ENCODE results near the gene ABCA5.

The ABCA5 gene

DNA sequence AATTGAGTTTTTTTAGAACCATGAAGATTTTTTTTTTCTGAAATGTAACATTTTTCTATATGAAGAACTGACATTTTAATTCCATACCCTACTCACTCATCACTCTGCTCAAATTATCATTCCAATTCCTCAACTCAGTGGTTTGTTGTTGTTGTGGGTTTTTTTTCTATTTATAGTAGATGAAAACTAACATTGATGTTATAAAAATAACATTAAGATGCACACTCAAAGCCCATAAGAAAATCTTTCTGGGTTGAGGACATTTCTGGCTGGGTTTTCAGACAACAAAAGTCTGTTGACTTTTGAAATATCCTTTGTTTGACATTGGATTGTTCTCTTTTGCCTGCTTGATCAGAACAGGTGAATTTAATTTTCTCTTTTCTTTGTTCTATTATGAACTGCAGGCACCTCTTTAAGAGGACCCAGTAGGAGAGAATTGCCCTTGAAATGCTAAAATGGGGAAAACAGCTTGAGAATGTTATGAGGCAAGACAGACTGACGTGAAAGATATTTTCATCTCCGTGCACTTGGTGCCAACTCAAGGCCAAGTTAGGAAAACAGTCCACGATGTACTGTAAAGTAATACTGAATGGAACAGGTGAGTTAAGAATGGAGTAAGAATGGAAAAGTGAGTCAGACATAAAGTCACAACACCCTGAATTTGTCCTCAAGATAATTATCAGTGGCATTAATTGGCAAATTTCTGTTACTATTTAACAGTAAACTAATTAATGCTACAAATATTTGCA, 16.1 kb upstream of the ABCA5 start:
- no peak overlapping the region for H3K4me3 ChIP-seq (ENCODE audit: low read depth, low read length)
- no peak for TF ChIP-seq CTCF (IDR thresholded peaks at IDR 0.05; ENCODE audit: borderline replicate concordance, insufficient read depth, low read depth, low read length)

DNA sequence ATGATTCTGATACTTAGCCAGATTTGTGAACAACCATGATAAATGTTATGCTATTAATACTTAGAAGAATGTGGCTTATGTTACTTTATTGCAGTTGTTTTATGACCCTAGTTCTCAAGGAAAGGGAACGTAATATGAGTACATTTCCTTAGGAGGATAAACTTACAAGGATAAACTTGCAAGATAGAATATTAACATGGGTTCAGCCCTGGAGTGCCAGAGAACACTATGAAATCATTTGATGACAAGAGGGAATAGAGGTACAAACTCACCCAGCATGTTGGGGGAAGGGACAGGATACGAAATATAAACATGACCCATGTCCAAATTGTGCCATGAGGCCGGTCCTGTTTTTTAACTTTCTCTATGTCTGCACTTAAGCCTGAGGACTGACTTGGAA, 13.0 kb upstream of the ABCA5 start:
- H3K4me3 ChIP-seq (ENCODE audit: low read depth, low read length), result no peak overlapping the region
- TF ChIP-seq CTCF (IDR thresholded peaks at IDR 0.05; ENCODE audit: borderline replicate concordance, insufficient read depth, low read depth, low read length), result no peak

DNA sequence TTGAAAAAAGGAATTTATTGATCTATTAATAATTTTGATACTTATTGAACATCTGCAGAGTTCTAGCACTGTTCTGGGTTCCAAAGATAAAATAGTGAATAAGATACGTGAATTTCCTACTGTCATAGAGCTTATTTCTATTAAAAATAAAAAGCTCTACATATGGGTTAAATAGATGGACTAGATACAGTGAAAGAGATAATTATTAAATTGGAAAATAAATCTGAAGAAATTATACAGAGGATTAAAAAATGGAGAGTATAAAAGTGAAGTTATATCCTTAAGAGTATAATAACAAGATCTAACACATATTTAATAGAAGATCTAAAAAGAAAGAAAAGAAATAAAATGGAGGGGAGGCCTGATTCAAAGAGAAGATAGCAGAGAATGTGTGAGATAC, 10.1 kb upstream of the ABCA5 start:
- H3K4me3 ChIP-seq (ENCODE audit: low read depth, low read length), result no peak overlapping the region
- no peak for TF ChIP-seq CTCF (IDR thresholded peaks at IDR 0.05; ENCODE audit: borderline replicate concordance, insufficient read depth, low read depth, low read length)

DNA sequence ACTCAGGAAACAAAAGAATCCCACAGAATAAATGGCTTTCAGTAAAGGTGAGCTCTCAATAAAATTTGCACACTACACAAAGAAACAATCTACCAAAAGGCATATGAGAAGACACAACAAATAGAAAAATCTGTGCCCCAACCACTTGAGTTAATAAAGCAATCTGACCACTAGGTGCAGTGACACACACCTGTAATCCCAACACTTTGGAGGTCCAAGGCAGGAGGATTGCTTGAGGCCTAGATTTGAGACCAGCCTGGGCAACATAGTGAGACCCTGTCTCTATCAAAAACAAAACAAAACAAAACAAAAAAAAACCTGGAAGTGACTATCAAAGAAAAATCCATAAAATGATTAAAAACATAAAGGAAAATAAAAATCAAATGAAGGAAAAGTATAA, 9.6 kb upstream of the ABCA5 start:
- no peak overlapping the region for H3K4me3 ChIP-seq (ENCODE audit: low read depth, low read length)

GRCh38 chr17:69335058-69335457, 8.1 kb upstream of the ABCA5 start:
- H3K4me3 ChIP-seq (ENCODE audit: low read depth, low read length), result no peak overlapping the region
- peak; percentile 32; the same call in 1 of the 2 replicates for TF ChIP-seq CTCF (IDR thresholded peaks at IDR 0.05; ENCODE audit: borderline replicate concordance, insufficient read depth, low read depth, low read length)

More for the DNA sequence above, 9.6 kb upstream of the ABCA5 start:
- TF ChIP-seq CTCF (IDR thresholded peaks at IDR 0.05; ENCODE audit: borderline replicate concordance, insufficient read depth, low read depth, low read length), result no peak

GRCh38 chr17:69333561-69333960, 6.6 kb upstream of the ABCA5 start:
- no peak for TF ChIP-seq CTCF (IDR thresholded peaks at IDR 0.05; ENCODE audit: borderline replicate concordance, insufficient read depth, low read depth, low read length)
- no peak overlapping the region for H3K4me3 ChIP-seq (ENCODE audit: low read depth, low read length)

DNA sequence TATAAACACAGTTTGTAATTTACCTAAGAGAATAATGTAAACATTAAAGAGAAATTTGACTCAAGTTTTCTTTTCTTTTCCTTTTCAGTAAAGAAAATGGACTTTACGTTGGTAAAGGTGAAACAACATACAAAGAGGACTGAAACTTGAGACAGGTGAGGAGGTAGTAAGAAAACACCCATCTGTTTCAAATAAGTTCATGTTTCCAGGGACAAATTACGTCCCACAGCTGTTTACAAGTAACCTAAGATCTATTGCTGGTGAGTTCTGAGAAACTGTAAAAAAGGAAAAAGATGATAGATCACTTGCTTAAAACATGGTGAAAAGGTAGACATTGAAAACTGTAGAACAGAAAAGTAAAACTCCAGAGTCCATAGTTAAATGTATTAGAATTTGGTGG, 4.8 kb upstream of the ABCA5 start:
- no peak overlapping the region for H3K4me3 ChIP-seq (ENCODE audit: low read depth, low read length)
- TF ChIP-seq CTCF (IDR thresholded peaks at IDR 0.05; ENCODE audit: borderline replicate concordance, insufficient read depth, low read depth, low read length), result no peak

Measured in GM12875 (cell line).